ENCODE data around the gene TNFRSF8. TPM values are rescaled to one million over a fixed set of nuclear protein-coding genes. Genes with fewer than 3 reads are reported as not detected.

TNFRSF8 gene
- total and polyA plus RNA-seq, 9 of the 15 experiments (the other 6 are each of a cell fraction or from before 2014, with no cell fraction given): 3.5 to 38.4 (median 17.1) TPM

GRCh38 chr1:12038356-12039163, 24.5 kb upstream of the TNFRSF8 start (continued):
- peak; percentile 71; the same call in 1 of the 2 replicates for TF ChIP-seq GATAD2A (IDR thresholded peaks at IDR 0.05)
- no peak for TF ChIP-seq C11orf30 (IDR thresholded peaks at IDR 0.05; ENCODE audit: low read depth)
- TF ChIP-seq STAT5B (CRISPR knock-in tag; IDR thresholded peaks at IDR 0.05): no peak
- TF ChIP-seq NFE2 (IDR thresholded peaks at IDR 0.05; ENCODE audit: low read depth): peak; percentile 50
- TF ChIP-seq HIVEP1 (CRISPR knock-in tag; IDR thresholded peaks at IDR 0.05): no peak
- TF ChIP-seq FOXK2 (conservative IDR thresholded peaks at IDR 0.05 in 1 of 2, IDR thresholded peaks at IDR 0.05 in 1 of 2; ENCODE audit: low read depth in 2 of 2): no peak
- TF ChIP-seq L3MBTL2 (IDR thresholded peaks at IDR 0.05): peak; percentile 94
- TF ChIP-seq, protein P1, sequence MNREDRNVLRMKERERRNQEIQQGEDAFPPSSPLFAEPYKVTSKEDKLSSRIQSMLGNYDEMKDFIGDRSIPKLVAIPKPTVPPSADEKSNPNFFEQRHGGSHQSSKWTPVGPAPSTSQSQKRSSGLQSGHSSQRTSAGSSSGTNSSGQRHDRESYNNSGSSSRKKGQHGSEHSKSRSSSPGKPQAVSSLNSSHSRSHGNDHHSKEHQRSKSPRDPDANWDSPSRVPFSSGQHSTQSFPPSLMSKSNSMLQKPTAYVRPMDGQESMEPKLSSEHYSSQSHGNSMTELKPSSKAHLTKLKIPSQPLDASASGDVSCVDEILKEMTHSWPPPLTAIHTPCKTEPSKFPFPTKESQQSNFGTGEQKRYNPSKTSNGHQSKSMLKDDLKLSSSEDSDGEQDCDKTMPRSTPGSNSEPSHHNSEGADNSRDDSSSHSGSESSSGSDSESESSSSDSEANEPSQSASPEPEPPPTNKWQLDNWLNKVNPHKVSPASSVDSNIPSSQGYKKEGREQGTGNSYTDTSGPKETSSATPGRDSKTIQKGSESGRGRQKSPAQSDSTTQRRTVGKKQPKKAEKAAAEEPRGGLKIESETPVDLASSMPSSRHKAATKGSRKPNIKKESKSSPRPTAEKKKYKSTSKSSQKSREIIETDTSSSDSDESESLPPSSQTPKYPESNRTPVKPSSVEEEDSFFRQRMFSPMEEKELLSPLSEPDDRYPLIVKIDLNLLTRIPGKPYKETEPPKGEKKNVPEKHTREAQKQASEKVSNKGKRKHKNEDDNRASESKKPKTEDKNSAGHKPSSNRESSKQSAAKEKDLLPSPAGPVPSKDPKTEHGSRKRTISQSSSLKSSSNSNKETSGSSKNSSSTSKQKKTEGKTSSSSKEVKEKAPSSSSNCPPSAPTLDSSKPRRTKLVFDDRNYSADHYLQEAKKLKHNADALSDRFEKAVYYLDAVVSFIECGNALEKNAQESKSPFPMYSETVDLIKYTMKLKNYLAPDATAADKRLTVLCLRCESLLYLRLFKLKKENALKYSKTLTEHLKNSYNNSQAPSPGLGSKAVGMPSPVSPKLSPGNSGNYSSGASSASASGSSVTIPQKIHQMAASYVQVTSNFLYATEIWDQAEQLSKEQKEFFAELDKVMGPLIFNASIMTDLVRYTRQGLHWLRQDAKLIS (CRISPR knock-in tag; IDR thresholded peaks at IDR 0.05): no peak
- TF ChIP-seq HEY1 (CRISPR knock-in tag; IDR thresholded peaks at IDR 0.05; ENCODE audit: borderline replicate concordance): no peak
- no peak for TF ChIP-seq TSC22D4 (tag; IDR thresholded peaks at IDR 0.05)
- TF ChIP-seq PHF8 (IDR thresholded peaks at IDR 0.05; ENCODE audit: borderline replicate concordance, low read length): no peak; the same call in 1 of the 2 replicates
- no peak for TF ChIP-seq ARHGAP35 (IDR thresholded peaks at IDR 0.05; ENCODE audit: partially characterized antibody)
- no peak for TF ChIP-seq SIX5 (IDR thresholded peaks at IDR 0.05; ENCODE audit: borderline replicate concordance in 1 of 2, insufficient read depth in 1 of 2, low read depth in 1 of 2, low read length in 2 of 2)
- no peak for TF ChIP-seq DNMT1 (IDR thresholded peaks at IDR 0.05)
- TF ChIP-seq SMAD4 (CRISPR knock-in tag; conservative IDR thresholded peaks at IDR 0.05): peak; percentile 96
- TF ChIP-seq BMI1 (IDR thresholded peaks at IDR 0.05; ENCODE audit: low read length): no peak
- no peak for TF ChIP-seq NUFIP1 (IDR thresholded peaks at IDR 0.05; ENCODE audit: partially characterized antibody)
- TF ChIP-seq HMG20A (CRISPR knock-in tag; conservative IDR thresholded peaks at IDR 0.05): no peak
- no peak for TF ChIP-seq ZBTB9 (CRISPR knock-in tag; IDR thresholded peaks at IDR 0.05)
- TF ChIP-seq BCOR (IDR thresholded peaks at IDR 0.05): peak; percentile 90
- TF ChIP-seq ZNF253 (CRISPR knock-in tag; conservative IDR thresholded peaks at IDR 0.05): no peak
- 0 out of 2 replicates have a peak, but pooled peaks have one; percentile 43 for TF ChIP-seq CREB3 (tag; conservative IDR thresholded peaks at IDR 0.05; ENCODE audit: low read depth)
- TF ChIP-seq TBP (optimal IDR thresholded peaks at IDR 0.05; ENCODE audit: low read depth, low read length): peak; percentile 23
- peak; percentile 74; the same call in 1 of the 2 replicates for TF ChIP-seq MTA3 (IDR thresholded peaks at IDR 0.05; ENCODE audit: borderline replicate concordance)
- peak; percentile 96 for TF ChIP-seq CBFA2T3 (IDR thresholded peaks at IDR 0.05)
